ENCODE data around the gene SCMH1.
"Not testable (repeated sequence)": the region's sequence is repeated elsewhere in the genome, so short reads cannot be mapped to it uniquely, and the experiment has no call there.

Gene SCMH1

GRCh38 chr1:41211608-41212007 is 30.5 kb downstream of the SCMH1 start:
- DNase-seq (ENCODE audit: low read depth in 2 of 2): not testable (repeated sequence)

GRCh38 chr1:41207053-41207452 is 35.1 kb downstream of the SCMH1 start:
- not testable (repeated sequence) for DNase-seq (ENCODE audit: low read depth in 2 of 2)

GRCh38 chr1:41200728-41201127 is 41.4 kb downstream of the SCMH1 start:
- DNase-seq (ENCODE audit: low read depth in 2 of 2): no peak

- no peak for DNase-seq (ENCODE audit: low read depth in 2 of 2)
Measured at GRCh38 chr1:41199375-41199774, 42.7 kb downstream of the SCMH1 start.

- no peak for DNase-seq (ENCODE audit: low read depth in 2 of 2)
Measured at GRCh38 chr1:41192456-41193178, 49.5 kb downstream of the SCMH1 start.

GRCh38 chr1:41184446-41184845 is 57.7 kb downstream of the SCMH1 start:
- no peak for DNase-seq (ENCODE audit: low read depth in 2 of 2)

- DNase-seq (ENCODE audit: low read depth in 2 of 2): not testable (repeated sequence)
Measured at GRCh38 chr1:41178230-41178629, 63.9 kb downstream of the SCMH1 start.

GRCh38 chr1:41175546-41175945 is 66.6 kb downstream of the SCMH1 start:
- no peak for DNase-seq (ENCODE audit: low read depth in 2 of 2)

- DNase-seq (ENCODE audit: low read depth in 2 of 2): no peak
Measured at GRCh38 chr1:41174170-41174569, 67.9 kb downstream of the SCMH1 start.

- DNase-seq (ENCODE audit: low read depth in 2 of 2): no peak
Measured at GRCh38 chr1:41173651-41174050, 68.5 kb downstream of the SCMH1 start.

- no peak for DNase-seq (ENCODE audit: low read depth in 2 of 2)
Measured at GRCh38 chr1:41171266-41171874, 70.7 kb downstream of the SCMH1 start.

- DNase-seq (ENCODE audit: low read depth in 2 of 2): no peak
Measured at GRCh38 chr1:41169799-41170180, 72.3 kb downstream of the SCMH1 start.

GRCh38 chr1:41169066-41169798 is 72.9 kb downstream of the SCMH1 start:
- no peak for DNase-seq (ENCODE audit: low read depth in 2 of 2)

- DNase-seq (ENCODE audit: low read depth in 2 of 2): no peak
Measured at GRCh38 chr1:41167667-41168066, 74.4 kb downstream of the SCMH1 start.

- DNase-seq (ENCODE audit: low read depth in 2 of 2): no peak
Measured at GRCh38 chr1:41164727-41165126, 77.4 kb downstream of the SCMH1 start.

GRCh38 chr1:41162441-41162840 is 79.7 kb downstream of the SCMH1 start:
- no peak for DNase-seq (ENCODE audit: low read depth in 2 of 2)

- no peak for DNase-seq (ENCODE audit: low read depth in 2 of 2)
Measured at GRCh38 chr1:41161846-41162245, 80.3 kb downstream of the SCMH1 start.

- no peak for DNase-seq (ENCODE audit: low read depth in 2 of 2)
Measured at GRCh38 chr1:41160498-41161110, 81.5 kb downstream of the SCMH1 start.

- no peak for DNase-seq (ENCODE audit: low read depth in 2 of 2)
Measured at GRCh38 chr1:41158966-41159365, 83.1 kb downstream of the SCMH1 start.

GRCh38 chr1:41158147-41158875 is 83.8 kb downstream of the SCMH1 start:
- no peak for DNase-seq (ENCODE audit: low read depth in 2 of 2)

- no peak for DNase-seq (ENCODE audit: low read depth in 2 of 2)
Measured at GRCh38 chr1:41155105-41155504, 87.0 kb downstream of the SCMH1 start.

GRCh38 chr1:41153750-41154274 is 88.3 kb downstream of the SCMH1 start:
- DNase-seq (ENCODE audit: low read depth in 2 of 2): no peak

All from stimulated activated CD4-positive, alpha-beta T cell treated with anti-CD3 and anti-CD28 coated beads, Interleukin-15, amount 100 ng/mL, for 48 hours (primary cell).